KMS-11 (cell line): ENCODE results near the gene SETD7.
"Not testable (repeated sequence)": the region's sequence is repeated elsewhere in the genome, so short reads cannot be mapped to it uniquely, and the experiment has no call there.

Experiments
- H2AFZ ChIP-seq: fragments of 200-600 bp; sonication (generic); 2 replicates; pipeline ENCODE4 v1.6.1; 2016; ENCODE audit warnings: antibody characterized with exemption, mixed run types, low read depth
- H3K27ac ChIP-seq: fragments of 200-600 bp; sonication (generic); 2 replicates; pipeline ENCODE4 v1.6.1; 2016; ENCODE audit warnings: mild to moderate bottlenecking, mixed run types
- H3K27me3 ChIP-seq: fragments of 200-600 bp; sonication (generic); 2 replicates; pipeline ENCODE4 v1.6.1; 2017; ENCODE audit warnings: mild to moderate bottlenecking, low read depth, mixed run types, moderate library complexity; ENCODE audit not compliant: insufficient read depth
- H3K36me3 ChIP-seq: fragments of 200-600 bp; sonication (generic); 2 replicates; pipeline ENCODE4 v1.6.1; 2017; ENCODE audit warnings: mild to moderate bottlenecking, mixed run types; ENCODE audit not compliant: insufficient read depth
- H3K4me1 ChIP-seq: fragments of 200-600 bp; sonication (generic); 2 replicates; pipeline ENCODE4 v1.6.1; 2016; ENCODE audit warnings: mild to moderate bottlenecking, low read depth, mixed run types; ENCODE audit not compliant: poor library complexity, severe bottlenecking
- H3K4me2 ChIP-seq: fragments of 200-600 bp; sonication (generic); 2 replicates; pipeline ENCODE4 v1.7.0; 2016; ENCODE audit warnings: mild to moderate bottlenecking, mixed run types
- H3K4me3 ChIP-seq: fragments of 200-600 bp; sonication (generic); IDR thresholded peaks from 2 replicates; pipeline ENCODE4 v1.6.1; 2017; ENCODE audit warnings: low read depth, low read length, mixed read lengths; ENCODE audit not compliant: insufficient read depth
- H3K79me2 ChIP-seq: fragments of 200-600 bp; sonication (generic); 2 replicates; pipeline ENCODE4 v1.6.1; 2016; ENCODE audit warnings: low read depth, mixed run types; ENCODE audit not compliant: insufficient read depth
- H3K9ac ChIP-seq: fragments of 200-600 bp; sonication (generic); 2 replicates; pipeline ENCODE4 v1.6.1; 2016; ENCODE audit warnings: mild to moderate bottlenecking, mixed run types
- H4K20me1 ChIP-seq: fragments of 200-600 bp; sonication (generic); 2 replicates; pipeline ENCODE4 v1.6.1; 2016; ENCODE audit warnings: mild to moderate bottlenecking, mixed run types; ENCODE audit not compliant: insufficient read depth
- CTCF ChIP-seq: fragments of 200-600 bp; sonication (generic); conservative IDR thresholded peaks from 2 replicates; pipeline ENCODE4 v1.6.1; 2017; ENCODE audit warnings: low read depth, mild to moderate bottlenecking, antibody characterized with exemption, low read length, moderate library complexity, mixed read lengths

Gene SETD7

GRCh38 chr4:139465922-139466321, 90.1 kb downstream of the SETD7 start:
- Histone ChIP-seq H3K9ac (no peak overlapping the region), H4K20me1 (no peaks in the 10 kb centered on the region), H3K27ac (no peak overlapping the region), H3K79me2 (peaks cover 5% of the 10 kb centered on the region; the same call in 1 of the 2 replicates), H3K36me3 (no peaks in the 10 kb centered on the region), H3K4me2 (no peak overlapping the region), H3K4me3 (no peak overlapping the region), H3K4me1 (peaks cover 17% of the 10 kb centered on the region), H3K27me3 (no peaks in the 10 kb centered on the region), H2AFZ (no peak overlapping the region)
- TF ChIP-seq CTCF: no peak

- peaks cover 18% of the 10 kb centered on the region; the same call in 1 of the 2 replicates for H3K79me2 ChIP-seq
- H4K20me1 ChIP-seq, H3K4me2 ChIP-seq, H3K27me3 ChIP-seq, H3K4me1 ChIP-seq, H3K9ac ChIP-seq, H2AFZ ChIP-seq, H3K4me3 ChIP-seq, H3K36me3 ChIP-seq, H3K27ac ChIP-seq: not testable (repeated sequence)
These were observed 91.5 kb downstream of the SETD7 start for GRCh38 chr4:139464512-139464911.

- Histone ChIP-seq H3K79me2 (peaks cover 45% of the 10 kb centered on the region; the same call in 1 of the 2 replicates), H3K4me1 (peaks cover 28% of the 10 kb centered on the region), H3K4me3 (no peak overlapping the region), H3K27ac (no peak overlapping the region), H3K9ac (no peak overlapping the region), H3K36me3 (no peaks in the 10 kb centered on the region), H4K20me1 (no peaks in the 10 kb centered on the region), H3K4me2 (no peak overlapping the region), H2AFZ (no peak overlapping the region), H3K27me3 (no peaks in the 10 kb centered on the region)
- TF ChIP-seq CTCF: no peak
These were observed 94.9 kb downstream of the SETD7 start for GRCh38 chr4:139461022-139461628.

- Histone ChIP-seq H4K20me1 (no peaks in the 10 kb centered on the region), H2AFZ (no peak overlapping the region), H3K4me2 (no peak overlapping the region), H3K27me3 (no peaks in the 10 kb centered on the region), H3K4me3 (no peak overlapping the region), H3K36me3 (no peaks in the 10 kb centered on the region), H3K79me2 (peaks cover 49% of the 10 kb centered on the region; the same call in 1 of the 2 replicates), H3K27ac (no peak overlapping the region), H3K4me1 (peaks cover 34% of the 10 kb centered on the region), H3K9ac (no peak overlapping the region)
- no peak for TF ChIP-seq CTCF
These were observed 95.5 kb downstream of the SETD7 start for GRCh38 chr4:139460565-139460964.

GRCh38 chr4:139458999-139459398, 97.0 kb downstream of the SETD7 start:
- H3K36me3 ChIP-seq: no peaks in the 10 kb centered on the region
- no peak overlapping the region for H3K27ac ChIP-seq
- no peak overlapping the region for H3K9ac ChIP-seq
- H3K4me3 ChIP-seq: no peak overlapping the region
- no peak for TF ChIP-seq CTCF
- no peak overlapping the region for H2AFZ ChIP-seq
- H3K4me1 ChIP-seq: peaks cover 41% of the 10 kb centered on the region
- peaks cover 62% of the 10 kb centered on the region; the same call in 1 of the 2 replicates for H3K79me2 ChIP-seq
- no peaks in the 10 kb centered on the region for H4K20me1 ChIP-seq
- no peak overlapping the region for H3K4me2 ChIP-seq
- H3K27me3 ChIP-seq: no peaks in the 10 kb centered on the region
